ENCODE results near the gene BAX. TPM values are rescaled to one million over a fixed set of nuclear protein-coding genes. Genes with fewer than 3 reads are reported as not detected.

Gene BAX
- total and polyA plus RNA-seq, 2 of the 13 experiments (the other 11 are each of a cell fraction or from before 2014, with no cell fraction given): 139 to 176 TPM

- TF ChIP-seq RNF219 (CRISPR knock-in tag; IDR thresholded peaks at IDR 0.05): no peak
- no peak for TF ChIP-seq ZNF468 (CRISPR knock-in tag; IDR thresholded peaks at IDR 0.05)
- TF ChIP-seq NCOA1 (CRISPR knock-in tag; IDR thresholded peaks at IDR 0.05): no peak
- TF ChIP-seq AHR (CRISPR knock-in tag; IDR thresholded peaks at IDR 0.05): no peak
- TF ChIP-seq HMGXB4 (CRISPR knock-in tag; IDR thresholded peaks at IDR 0.05; ENCODE audit: borderline replicate concordance in 1 of 2, low read depth in 1 of 2): peak in 1 of 2 experiments; percentile 40; a peak in 1 of 4 replicates
- no peak for TF ChIP-seq ZNF691 (CRISPR knock-in tag; IDR thresholded peaks at IDR 0.05; ENCODE audit: borderline replicate concordance, low read depth)
- TF ChIP-seq ZNF580 (CRISPR knock-in tag; IDR thresholded peaks at IDR 0.05; ENCODE audit: borderline replicate concordance, low read depth): 0 out of 2 replicates have a peak, but pooled peaks have one; percentile 24
- no peak for TF ChIP-seq ZNF367 (CRISPR knock-in tag; IDR thresholded peaks at IDR 0.05; ENCODE audit: borderline replicate concordance)
- no peak for TF ChIP-seq KLF12 (CRISPR knock-in tag; IDR thresholded peaks at IDR 0.05; ENCODE audit: borderline replicate concordance)
- peak; percentile 20 for TF ChIP-seq YY1 (IDR thresholded peaks at IDR 0.05; ENCODE audit: insufficient read depth, insufficient replicate concordance, low read depth, low read length)
- 0 out of 2 replicates have a peak, but pooled peaks have one; percentile 35 for TF ChIP-seq UBTF (CRISPR knock-in tag; IDR thresholded peaks at IDR 0.05)
- 0 out of 2 replicates have a peak, but pooled peaks have one; percentile 43 for TF ChIP-seq SMAD3 (CRISPR knock-in tag; IDR thresholded peaks at IDR 0.05)
- peak; percentile 32; the same call in 1 of the 2 replicates for TF ChIP-seq GATAD2A (CRISPR knock-in tag; IDR thresholded peaks at IDR 0.05)
- TF ChIP-seq CTCF (CRISPR knock-in tag; IDR thresholded peaks at IDR 0.05): peak; percentile 95
- TF ChIP-seq HOXA5 (CRISPR knock-in tag; IDR thresholded peaks at IDR 0.05): no peak
- no peak for TF ChIP-seq CBX2 (IDR thresholded peaks at IDR 0.05; ENCODE audit: low read depth, low read length)
- TF ChIP-seq CBX2 (CRISPR knock-in tag; IDR thresholded peaks at IDR 0.05; ENCODE audit: low read depth): no peak
- no peak for TF ChIP-seq RARG (CRISPR knock-in tag; IDR thresholded peaks at IDR 0.05; ENCODE audit: low read depth)
- no peak for TF ChIP-seq ZNF124 (CRISPR knock-in tag; IDR thresholded peaks at IDR 0.05)
- 0 out of 2 replicates have a peak, but pooled peaks have one; percentile 33 for TF ChIP-seq HOXA3 (CRISPR knock-in tag; IDR thresholded peaks at IDR 0.05)
These were observed 16.3 kb downstream of the BAX start (continued) for GRCh38 chr19:48970923-48971395.
